ENCODE measurements around the gene NKAIN2. TPM values are rescaled to one million over a fixed set of nuclear protein-coding genes. Genes with fewer than 3 reads are reported as not detected.

Gene NKAIN2
- total RNA-seq, 1 donor from 2014 or later = not detected

GRCh38 chr6:124795643-124796463 lies 992.2 kb downstream of the NKAIN2 start:
- intact Hi-C loops (cut with DNase I) = no loop called here
- Histone ChIP-seq H3K9me3 (no peaks in the 10 kb centered on the region), H3K27me3 (no peaks in the 10 kb centered on the region), H3K4me1 (no peaks in the 10 kb centered on the region), H3K4me3 (no peak overlapping the region), H3K27ac (no peak overlapping the region), H3K36me3 (no peaks in the 10 kb centered on the region)
- TF ChIP-seq CTCF (IDR thresholded peaks at IDR 0.05) = peak; percentile 32
- DNase-seq (no peak), ATAC-seq (peak; percentile 65)

- TF ChIP-seq CTCF (IDR thresholded peaks at IDR 0.05) = no peak
- H3K27ac ChIP-seq = no peak overlapping the region
- no peaks in the 10 kb centered on the region for H3K36me3 ChIP-seq
- ATAC-seq (no peak), DNase-seq (no peak)
- intact Hi-C loops (cut with DNase I) = no loop called here
- no peaks in the 10 kb centered on the region for H3K9me3 ChIP-seq
- H3K27me3 ChIP-seq = no peaks in the 10 kb centered on the region
- no peak overlapping the region for H3K4me3 ChIP-seq
- H3K4me1 ChIP-seq = no peaks in the 10 kb centered on the region
These were observed 992.9 kb downstream of the NKAIN2 start for GRCh38 chr6:124796464-124796970.

- DNase-seq (no peak), ATAC-seq (no peak)
- intact Hi-C loops (cut with DNase I) = no loop called here
These were observed 993.6 kb downstream of the NKAIN2 start for GRCh38 chr6:124797224-124797623.

GRCh38 chr6:124798942-124799496 lies 995.4 kb downstream of the NKAIN2 start:
- intact Hi-C loops (cut with DNase I) = no loop called here
- no peak for TF ChIP-seq CTCF (IDR thresholded peaks at IDR 0.05)
- ATAC-seq = no peak

More at GRCh38 chr6:124797224-124797623, 993.6 kb downstream of the NKAIN2 start:
- Histone ChIP-seq H3K36me3 (no peaks in the 10 kb centered on the region), H3K4me3 (no peak overlapping the region), H3K9me3 (no peaks in the 10 kb centered on the region), H3K4me1 (no peaks in the 10 kb centered on the region), H3K27ac (no peak overlapping the region), H3K27me3 (no peaks in the 10 kb centered on the region)
- TF ChIP-seq CTCF (IDR thresholded peaks at IDR 0.05) = no peak

GRCh38 chr6:124799638-124800037 lies 996.0 kb downstream of the NKAIN2 start:
- H3K4me1 ChIP-seq = no peaks in the 10 kb centered on the region
- no peak overlapping the region for H3K4me3 ChIP-seq
- no peak overlapping the region for H3K27ac ChIP-seq
- TF ChIP-seq CTCF (IDR thresholded peaks at IDR 0.05) = no peak
- H3K36me3 ChIP-seq = no peaks in the 10 kb centered on the region
- no peaks in the 10 kb centered on the region for H3K27me3 ChIP-seq
- ATAC-seq = no peak
- DNase-seq = no peak
- intact Hi-C loops (cut with DNase I) = no loop called here
- H3K9me3 ChIP-seq = no peaks in the 10 kb centered on the region

More at GRCh38 chr6:124798942-124799496, 995.4 kb downstream of the NKAIN2 start:
- no peaks in the 10 kb centered on the region for H3K4me1 ChIP-seq
- no peak for DNase-seq
- H3K36me3 ChIP-seq = no peaks in the 10 kb centered on the region
- H3K27me3 ChIP-seq = no peaks in the 10 kb centered on the region
- no peak overlapping the region for H3K27ac ChIP-seq
- no peak overlapping the region for H3K4me3 ChIP-seq
- H3K9me3 ChIP-seq = no peaks in the 10 kb centered on the region
